Neural cell (in vitro differentiated cells): Measurements from ENCODE around the gene TRMT6.

Source experiments
- EP300 ChIP-seq: fragments of 450-650 bp; conservative IDR thresholded peaks from 2 replicates; pipeline ENCODE4 v1.6.1; 2014; ENCODE audit warnings: antibody characterized with exemption, mild to moderate bottlenecking, moderate library complexity; ENCODE audit not compliant: poor library complexity, severe bottlenecking
- EZH2 ChIP-seq: fragments of 200-600, 300-800 bp; shearing (Covaris generic), sonication (generic); IDR thresholded peaks from 2 replicates; pipeline ENCODE4 v1.6.1; 2014; ENCODE audit warnings: antibody characterized with exemption, low read length, borderline replicate concordance, mild to moderate bottlenecking; ENCODE audit not compliant: insufficient read depth, poor library complexity, severe bottlenecking
- TF ChIP-seq, protein P1 (sequence below): fragments of 450-650 bp; IDR thresholded peaks from 2 replicates; pipeline ENCODE4 v1.5.1; 2014; ENCODE audit warnings: antibody characterized with exemption, mild to moderate bottlenecking, moderate library complexity; ENCODE audit not compliant: poor library complexity, severe bottlenecking

DNA sequence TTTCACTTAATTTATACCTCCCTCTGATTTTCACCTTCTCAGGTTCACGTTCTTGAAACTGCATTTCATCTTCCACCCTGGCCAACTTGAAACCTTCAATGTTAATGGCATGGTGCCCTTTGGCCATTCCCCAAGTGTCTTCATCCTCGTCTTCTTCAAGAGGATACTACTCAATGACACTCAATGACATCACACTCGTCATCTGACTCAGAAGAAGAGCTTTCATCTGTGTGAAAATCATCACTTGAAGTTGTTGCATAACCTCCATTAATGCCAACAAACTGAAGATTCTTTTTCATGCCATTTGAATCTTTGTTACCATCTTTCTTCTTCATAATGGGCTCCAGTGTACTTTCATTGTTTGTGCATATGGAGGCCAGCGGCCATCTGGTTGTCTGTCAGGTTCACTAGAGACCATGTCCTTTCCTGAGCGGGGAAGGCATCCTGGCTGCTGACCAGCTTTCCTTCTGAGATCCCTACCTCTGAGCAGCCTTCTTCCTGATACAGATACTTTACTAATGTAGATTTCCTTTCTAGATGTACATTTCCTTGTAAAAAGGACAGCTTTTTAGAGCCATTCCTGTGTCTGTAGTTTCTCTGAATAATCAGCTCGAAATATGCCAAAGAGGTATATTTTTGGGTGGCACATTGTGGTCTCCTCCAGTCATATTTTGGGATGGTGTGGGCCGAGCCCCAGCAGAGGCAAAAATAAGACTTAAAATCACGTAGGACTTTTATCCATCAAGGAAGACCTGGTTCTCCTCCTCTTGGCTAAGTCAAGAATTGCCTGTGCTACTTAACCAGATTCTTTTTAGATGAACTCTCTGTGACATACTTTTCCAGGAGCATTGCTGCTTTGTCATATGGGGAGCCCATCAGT lies 21.3 kb downstream of the TRMT6 start:
- TF ChIP-seq EP300, result no peak
- TF ChIP-seq, protein P1, sequence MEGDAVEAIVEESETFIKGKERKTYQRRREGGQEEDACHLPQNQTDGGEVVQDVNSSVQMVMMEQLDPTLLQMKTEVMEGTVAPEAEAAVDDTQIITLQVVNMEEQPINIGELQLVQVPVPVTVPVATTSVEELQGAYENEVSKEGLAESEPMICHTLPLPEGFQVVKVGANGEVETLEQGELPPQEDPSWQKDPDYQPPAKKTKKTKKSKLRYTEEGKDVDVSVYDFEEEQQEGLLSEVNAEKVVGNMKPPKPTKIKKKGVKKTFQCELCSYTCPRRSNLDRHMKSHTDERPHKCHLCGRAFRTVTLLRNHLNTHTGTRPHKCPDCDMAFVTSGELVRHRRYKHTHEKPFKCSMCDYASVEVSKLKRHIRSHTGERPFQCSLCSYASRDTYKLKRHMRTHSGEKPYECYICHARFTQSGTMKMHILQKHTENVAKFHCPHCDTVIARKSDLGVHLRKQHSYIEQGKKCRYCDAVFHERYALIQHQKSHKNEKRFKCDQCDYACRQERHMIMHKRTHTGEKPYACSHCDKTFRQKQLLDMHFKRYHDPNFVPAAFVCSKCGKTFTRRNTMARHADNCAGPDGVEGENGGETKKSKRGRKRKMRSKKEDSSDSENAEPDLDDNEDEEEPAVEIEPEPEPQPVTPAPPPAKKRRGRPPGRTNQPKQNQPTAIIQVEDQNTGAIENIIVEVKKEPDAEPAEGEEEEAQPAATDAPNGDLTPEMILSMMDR, result no peak
- no peak for TF ChIP-seq EZH2
